ENCODE measurements around the gene MELK.
A peak's percentile ranks its signal among the peaks of the same experiment; 100 is the strongest.
"Not testable (repeated sequence)": the region's sequence is repeated elsewhere in the genome, so short reads cannot be mapped to it uniquely, and the experiment has no call there.

The MELK gene

GRCh38 chr9:36572515-36573418, at the start of gene MELK:
Gene MELK, plus strand, starts transcription at chr9:36572895. Its CDS starts 8,787 bp downstream, at chr9:36581682.
- DNase-seq, result peak; percentile 31

GRCh38 chr9:36530224-36530623, 42.5 kb upstream of the MELK start:
- DNase-seq, result no peak

GRCh38 chr9:36532353-36532752, 40.3 kb upstream of the MELK start:
- no peak for DNase-seq

GRCh38 chr9:36533726-36534125, 39.0 kb upstream of the MELK start:
- DNase-seq, result not testable (repeated sequence)

- no peak for DNase-seq
Measured at GRCh38 chr9:36535107-36535506, 37.6 kb upstream of the MELK start.

DNA sequence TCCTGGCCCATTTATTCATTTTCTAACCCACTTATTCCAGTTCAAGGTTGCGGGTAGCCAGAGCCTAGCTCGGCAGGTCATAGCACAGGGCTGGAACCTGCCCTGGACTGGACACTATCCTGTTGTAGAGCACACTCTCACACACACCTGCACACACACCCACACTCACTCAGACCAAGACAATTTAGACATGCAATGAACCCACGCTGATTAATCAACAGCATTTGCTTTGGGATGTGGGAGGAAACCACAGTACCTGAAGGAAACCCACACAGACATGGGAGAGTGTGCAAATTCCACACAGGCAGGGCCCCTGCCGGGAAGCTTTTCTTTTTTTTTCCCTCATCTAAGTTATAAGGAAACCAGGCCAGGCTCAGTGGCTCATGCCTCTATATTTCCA, 34.8 kb upstream of the MELK start:
- no peak for DNase-seq

- DNase-seq, result no peak
Measured at GRCh38 chr9:36542355-36542754, 30.3 kb upstream of the MELK start.

GRCh38 chr9:36543916-36544315, 28.8 kb upstream of the MELK start:
- DNase-seq, result no peak

GRCh38 chr9:36547598-36547997, 25.1 kb upstream of the MELK start:
- no peak for DNase-seq

DNA sequence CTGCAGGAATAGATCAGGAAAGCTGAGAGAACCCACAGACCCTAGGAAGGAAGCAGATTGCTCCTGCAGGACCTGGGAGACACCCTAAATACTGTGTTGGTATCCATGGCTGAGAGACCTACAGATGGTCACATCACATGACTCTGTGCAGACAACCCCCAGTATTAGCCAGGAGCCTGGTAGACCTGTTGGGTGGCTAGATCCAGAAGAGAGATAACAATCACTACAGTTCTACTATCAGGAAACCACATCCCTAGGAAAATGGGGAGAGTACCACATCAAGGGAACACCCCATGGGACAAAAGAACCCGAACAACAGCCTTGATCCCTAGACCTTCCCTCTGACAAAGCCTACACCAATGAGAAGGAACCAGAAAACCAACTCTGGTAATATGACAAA, 24.2 kb upstream of the MELK start:
- no peak for DNase-seq

- DNase-seq, result no peak
Measured at GRCh38 chr9:36550135-36550534, 22.6 kb upstream of the MELK start.

- not testable (repeated sequence) for DNase-seq
Measured at GRCh38 chr9:36550631-36551098, 22.0 kb upstream of the MELK start.

GRCh38 chr9:36551129-36551528, 21.6 kb upstream of the MELK start:
- DNase-seq, result no peak

- DNase-seq, result no peak
Measured at GRCh38 chr9:36551910-36552309, 20.8 kb upstream of the MELK start.

GRCh38 chr9:36559036-36559695, 13.5 kb upstream of the MELK start:
- DNase-seq, result no peak

DNA sequence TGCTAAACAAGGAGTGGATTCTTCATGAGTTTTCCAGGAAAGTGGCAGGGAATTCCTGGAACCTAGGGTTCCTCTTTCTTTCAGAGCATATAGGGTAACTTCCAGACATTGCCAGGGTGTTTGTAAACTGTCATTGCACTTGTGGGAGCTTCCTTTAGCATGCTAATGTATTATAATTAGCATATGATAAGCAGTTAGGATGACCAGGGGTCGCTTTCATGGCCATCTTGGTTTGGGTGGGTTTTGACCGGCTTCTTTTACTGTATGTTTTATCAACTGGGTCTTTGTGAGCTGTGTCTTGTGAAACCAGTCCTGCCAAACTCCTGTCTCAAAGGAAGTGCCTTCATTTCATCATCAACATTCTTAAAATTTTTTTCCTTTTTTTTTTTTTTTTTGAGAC, 11.9 kb upstream of the MELK start:
- DNase-seq, result no peak

- not testable (repeated sequence) for DNase-seq
Measured at GRCh38 chr9:36562801-36563200, 9.9 kb upstream of the MELK start.

GRCh38 chr9:36566813-36567221, 5.9 kb upstream of the MELK start:
- DNase-seq, result no peak

- DNase-seq, result not testable (repeated sequence)
Measured at GRCh38 chr9:36568681-36569080, 4.0 kb upstream of the MELK start.

DNA sequence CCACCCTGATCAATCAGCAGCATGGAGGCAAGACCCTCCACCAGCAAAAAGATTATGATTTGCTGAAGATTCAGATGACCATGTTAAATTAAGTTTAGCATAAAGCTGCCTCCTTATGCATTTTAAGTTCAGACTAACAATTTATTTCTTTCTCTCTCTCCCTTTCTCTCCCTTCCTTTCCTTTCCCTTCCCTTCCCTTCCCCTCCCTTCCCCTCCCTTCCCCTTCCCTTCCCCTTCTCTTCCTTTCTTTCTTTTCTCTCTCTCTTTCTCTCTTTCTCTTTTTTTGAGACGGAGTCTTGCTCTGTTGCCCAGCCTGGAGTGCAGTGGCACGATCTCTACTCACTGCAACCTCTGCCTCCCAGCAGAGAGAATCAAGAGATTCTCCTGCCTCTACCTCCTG, 1.4 kb upstream of the MELK start:
- DNase-seq, result no peak

- DNase-seq, result not testable (repeated sequence)
Measured at GRCh38 chr9:36574045-36574444, 1.4 kb downstream of the MELK start.

- no peak for DNase-seq
Measured at GRCh38 chr9:36575411-36575882, 2.8 kb downstream of the MELK start.

GRCh38 chr9:36576866-36577265, 4.2 kb downstream of the MELK start:
- no peak for DNase-seq

All from NCI-H2029 treated with DMSO at 0.1 percent for 48 hours (cell line).